Activated naive CD4-positive, alpha-beta T cell treated with anti-CD3 and anti-CD28 coated beads for 36 hours (primary cell): ENCODE measurements around the gene ZDHHC24. TPM values are rescaled to one million over a fixed set of nuclear protein-coding genes. Genes with fewer than 3 reads are reported as not detected.
A peak's percentile ranks its signal among the peaks of the same experiment; 100 is the strongest.

Experiments used
- CTCF ChIA-PET: fragments of 350-600 bp; sonication (Branson Sonifier 250); formaldehyde crosslinking; loops from one replicate; lab custom pipeline; 2021; ENCODE audit warnings: antibody characterized with exemption; lab: Charles Lee
- DNase-seq: peaks from one replicate; pipeline ENCODE4 v3.0.0-alpha.2; 2020
- H3K27ac Mint-ChIP-seq: one replicate; pipeline ENCODE4 v1.8.0; 2021; ENCODE audit warnings: mild to moderate bottlenecking, mixed read lengths
- H3K27me3 Mint-ChIP-seq: one replicate; pipeline ENCODE4 v1.8.0; 2021; ENCODE audit warnings: low read depth, mixed read lengths
- H3K36me3 Mint-ChIP-seq: one replicate; pipeline ENCODE4 v1.8.0; 2021; ENCODE audit warnings: low read depth, mixed read lengths
- H3K4me1 Mint-ChIP-seq: one replicate; pipeline ENCODE4 v1.8.0; 2021; ENCODE audit warnings: low read depth, mixed read lengths
- H3K4me3 Mint-ChIP-seq: one replicate; pipeline ENCODE4 v1.8.0; 2021; ENCODE audit warnings: mild to moderate bottlenecking, moderate library complexity, mixed read lengths
- H3K9me3 Mint-ChIP-seq: one replicate; pipeline ENCODE4 v1.8.0; 2021; ENCODE audit warnings: mixed read lengths
- intact Hi-C: fragments of 100-400 bp; cut with micrococcal nuclease; formaldehyde crosslinking; loops from one replicate; pipeline ENCODE4 v1.15.1; 2023
- total RNA-seq, 2 experiments: library from RNA; stranded (reverse); gene quantifications; one replicate each; pipeline ENCODE4 v1.2.3, GENCODE V29; 2021

ZDHHC24 gene
- total RNA-seq, 2 experiments from 2014 or later = 11.5 to 13.4 TPM

GRCh38 chr11:66488957-66489356 is 56.9 kb downstream of the ZDHHC24 start:
- H3K4me3 Mint-ChIP-seq = no peak overlapping the region
- DNase-seq = no peak
- no peak overlapping the region for H3K27ac Mint-ChIP-seq
- H3K27me3 Mint-ChIP-seq = no peaks in the 10 kb centered on the region
- peaks cover 17% of the 10 kb centered on the region for H3K36me3 Mint-ChIP-seq
- CTCF ChIA-PET = interaction anchor here (1.1 kb wide), 1 partner anchor 189 kb away, joined by 3 read pairs; no protein-coding TSS in a partner anchor
- intact Hi-C loops = no loop called here
- H3K4me1 Mint-ChIP-seq = no peaks in the 10 kb centered on the region
- no peaks in the 10 kb centered on the region for H3K9me3 Mint-ChIP-seq

DNA sequence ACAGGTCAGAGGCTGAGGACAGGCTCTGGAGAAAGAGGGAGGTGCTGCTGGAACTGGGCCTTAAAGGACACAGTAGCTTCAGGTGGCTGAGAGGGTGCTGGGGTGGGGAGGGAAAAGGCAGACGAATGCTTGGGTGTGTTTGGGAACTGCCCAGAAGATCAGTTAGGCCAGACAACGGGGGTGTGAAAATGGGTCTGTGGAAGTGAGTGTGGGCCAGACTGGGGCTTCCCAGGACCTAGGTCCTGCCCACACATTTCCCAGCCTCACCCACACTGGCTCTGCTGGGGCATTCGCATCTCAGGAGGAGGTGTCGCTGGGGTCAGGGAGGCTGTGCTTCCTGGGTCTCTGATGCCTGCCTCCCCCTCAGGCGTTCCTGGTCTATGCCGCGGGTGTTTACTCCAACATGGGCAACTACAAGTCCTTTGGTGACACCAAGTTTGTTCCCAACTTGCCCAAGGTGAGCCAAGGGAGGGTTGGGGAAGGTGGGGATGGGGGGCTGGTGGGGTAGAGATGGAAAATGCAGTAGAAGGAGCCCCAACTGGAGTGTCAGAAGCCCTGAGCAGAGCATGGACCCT is 61.0 kb downstream of the ZDHHC24 start:
- H3K4me1 Mint-ChIP-seq = peaks cover 16% of the 10 kb centered on the region
- CTCF ChIA-PET = no interaction called here
- peaks cover 10% of the 10 kb centered on the region for H3K36me3 Mint-ChIP-seq

DNA sequence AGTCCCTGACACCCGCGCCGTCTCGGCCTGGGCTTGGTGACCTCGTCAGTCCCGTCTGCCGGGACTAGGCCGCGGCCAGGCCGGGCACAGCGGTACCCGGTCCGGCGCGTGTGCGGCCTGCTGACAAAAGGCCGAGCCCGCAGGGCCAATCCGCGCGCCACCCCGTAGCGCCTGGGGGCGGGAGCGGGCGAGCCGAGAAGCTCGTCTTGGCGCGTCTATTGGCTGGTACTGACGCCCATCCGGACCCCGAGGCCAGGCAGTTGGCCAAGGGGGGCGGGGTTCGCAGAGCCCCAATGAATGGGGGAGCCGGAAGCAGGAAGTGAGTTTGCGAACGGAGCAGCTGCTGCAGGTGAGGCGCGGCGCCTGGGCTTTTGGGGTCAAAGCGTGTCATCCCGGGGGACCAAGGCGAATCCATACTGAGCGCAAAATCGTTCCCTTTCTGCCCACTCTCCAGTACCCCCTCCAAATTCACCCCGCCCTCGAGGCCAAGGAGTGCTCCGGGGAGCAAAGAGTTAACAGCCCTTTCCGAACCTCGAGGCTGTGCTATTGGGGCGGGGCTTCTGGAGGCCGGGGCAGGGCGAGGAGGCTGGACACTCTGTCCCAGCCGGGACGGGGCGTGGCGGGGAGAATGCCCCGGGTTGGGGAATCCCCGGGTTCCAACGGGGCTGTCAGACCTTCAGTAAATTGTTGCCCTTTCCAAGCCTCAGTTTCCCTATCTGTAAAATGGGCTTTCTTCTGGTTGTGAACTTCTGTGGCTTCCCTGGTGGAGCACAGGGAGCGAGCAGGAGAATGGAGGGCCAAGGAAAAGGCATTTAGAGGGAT is 65.5 kb downstream of the ZDHHC24 start, which contains the start of gene DPP3:
DPP3 (plus strand) TSS at position 318 of the 822 bp plus-strand sequence. CDS start 1,767 bp downstream, outside the sequence.
- CTCF ChIA-PET = interaction anchor here (0.5 to 1.6 kb wide), 8 partner anchors 11 to 542 kb away, joined by 3 to 6 read pairs (median 4); partner anchors contain the start of genes MRPL11 and NPAS4
- peak; percentile 97 for DNase-seq
- Mint-ChIP-seq H3K4me1 (peaks cover 25% of the 10 kb centered on the region), H3K36me3 (peaks cover 3% of the 10 kb centered on the region), H3K27me3 (no peaks in the 10 kb centered on the region), H3K4me3 (peak within 1 kb of the TSS; percentile 89), H3K27ac (peak within 1 kb of the TSS; percentile 84), H3K9me3 (no peaks in the 10 kb centered on the region)
- intact Hi-C loops = loop anchor here (1.0 to 2.0 kb wide), 6 partner anchors 14 to 478 kb away; partner anchors contain the start of genes PC, PELI3, RBM4 and YIF1A

More for the DNA sequence above, 61.0 kb downstream of the ZDHHC24 start:
- no peak for DNase-seq
- intact Hi-C loops = no loop called here
- H3K27ac Mint-ChIP-seq = no peak overlapping the region
- no peak overlapping the region for H3K4me3 Mint-ChIP-seq
- H3K27me3 Mint-ChIP-seq = no peaks in the 10 kb centered on the region
- no peaks in the 10 kb centered on the region for H3K9me3 Mint-ChIP-seq

- peak overlapping the region; percentile 89 for H3K4me3 Mint-ChIP-seq
- peaks cover 25% of the 10 kb centered on the region for H3K4me1 Mint-ChIP-seq
- no peaks in the 10 kb centered on the region for H3K9me3 Mint-ChIP-seq
- intact Hi-C loops = loop anchor here (1.0 to 2.0 kb wide), 7 partner anchors 13 to 479 kb away; partner anchors contain the start of genes PC, PELI3, RBM4 and YIF1A
- H3K36me3 Mint-ChIP-seq = peaks cover 3% of the 10 kb centered on the region
- no peaks in the 10 kb centered on the region for H3K27me3 Mint-ChIP-seq
- no peak for DNase-seq
- CTCF ChIA-PET = interaction anchor here (0.5 to 1.9 kb wide), 10 partner anchors 10 to 542 kb away, joined by 3 to 16 read pairs (median 5); partner anchors contain the start of genes MRPL11, NPAS4 and PELI3
- peak overlapping the region; percentile 71 for H3K27ac Mint-ChIP-seq
Observed at GRCh38 chr11:66479394-66480116, 66.3 kb downstream of the ZDHHC24 start.

DNA sequence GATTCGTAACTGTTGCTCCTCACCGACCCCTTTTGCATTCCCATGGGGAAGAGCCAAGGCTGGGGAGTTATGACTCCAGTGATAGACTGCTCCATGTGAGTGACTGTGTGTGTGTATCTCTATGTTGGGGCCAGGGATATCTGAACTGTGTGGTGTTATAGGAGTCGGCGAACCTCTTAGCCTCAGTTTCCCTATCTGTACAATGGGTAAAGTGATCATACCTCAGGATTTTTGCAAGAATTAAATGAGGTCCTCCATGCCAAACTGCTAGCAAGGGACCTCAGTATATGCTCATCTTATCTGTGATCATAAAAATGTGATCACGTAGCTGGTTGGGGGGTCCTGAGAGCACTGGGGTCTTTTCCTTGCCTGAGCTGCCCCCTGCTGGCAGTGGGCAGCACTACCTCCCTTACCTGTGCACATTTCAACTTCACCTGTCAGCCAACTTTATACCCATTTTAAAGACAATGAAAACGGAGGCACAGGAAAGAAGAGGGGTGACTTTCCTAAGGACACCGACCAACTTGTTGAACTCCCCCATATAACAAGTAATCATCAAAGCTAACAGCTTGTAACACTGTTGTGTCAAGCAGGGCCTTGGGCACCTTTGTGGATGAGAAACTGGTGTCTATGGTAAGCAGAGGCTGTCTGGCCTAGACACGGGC is 67.0 kb downstream of the ZDHHC24 start:
- H3K27me3 Mint-ChIP-seq = no peaks in the 10 kb centered on the region
- peaks cover 25% of the 10 kb centered on the region for H3K4me1 Mint-ChIP-seq
- DNase-seq = peak; percentile 42
- H3K4me3 Mint-ChIP-seq = peak overlapping the region; percentile 89
- peak overlapping the region; percentile 71 for H3K27ac Mint-ChIP-seq
- CTCF ChIA-PET = interaction anchor here (1.2 to 1.9 kb wide), 5 partner anchors 11 to 200 kb away, joined by 3 to 16 read pairs (median 6); partner anchors contain the start of genes MRPL11, NPAS4 and PELI3
- H3K36me3 Mint-ChIP-seq = peaks cover 3% of the 10 kb centered on the region
- intact Hi-C loops = loop anchor here (1.0 kb wide), 1 partner anchor 71 kb away; no protein-coding TSS in a partner anchor
- no peaks in the 10 kb centered on the region for H3K9me3 Mint-ChIP-seq

GRCh38 chr11:66477263-66478201 is 68.3 kb downstream of the ZDHHC24 start:
- Mint-ChIP-seq H3K36me3 (peaks cover 3% of the 10 kb centered on the region), H3K9me3 (no peaks in the 10 kb centered on the region), H3K4me1 (peaks cover 21% of the 10 kb centered on the region), H3K27ac (peak overlapping the region; percentile 51), H3K4me3 (no peak overlapping the region), H3K27me3 (no peaks in the 10 kb centered on the region)
- DNase-seq = no peak
- CTCF ChIA-PET = interaction anchor here (0.6 to 1.9 kb wide), 2 partner anchors 10 to 106 kb away, joined by 4 to 16 read pairs; partner anchors contain the start of gene PELI3
- intact Hi-C loops = no loop called here

GRCh38 chr11:66476841-66477251 is 69.0 kb downstream of the ZDHHC24 start:
- H3K4me3 Mint-ChIP-seq = no peak overlapping the region

DNA sequence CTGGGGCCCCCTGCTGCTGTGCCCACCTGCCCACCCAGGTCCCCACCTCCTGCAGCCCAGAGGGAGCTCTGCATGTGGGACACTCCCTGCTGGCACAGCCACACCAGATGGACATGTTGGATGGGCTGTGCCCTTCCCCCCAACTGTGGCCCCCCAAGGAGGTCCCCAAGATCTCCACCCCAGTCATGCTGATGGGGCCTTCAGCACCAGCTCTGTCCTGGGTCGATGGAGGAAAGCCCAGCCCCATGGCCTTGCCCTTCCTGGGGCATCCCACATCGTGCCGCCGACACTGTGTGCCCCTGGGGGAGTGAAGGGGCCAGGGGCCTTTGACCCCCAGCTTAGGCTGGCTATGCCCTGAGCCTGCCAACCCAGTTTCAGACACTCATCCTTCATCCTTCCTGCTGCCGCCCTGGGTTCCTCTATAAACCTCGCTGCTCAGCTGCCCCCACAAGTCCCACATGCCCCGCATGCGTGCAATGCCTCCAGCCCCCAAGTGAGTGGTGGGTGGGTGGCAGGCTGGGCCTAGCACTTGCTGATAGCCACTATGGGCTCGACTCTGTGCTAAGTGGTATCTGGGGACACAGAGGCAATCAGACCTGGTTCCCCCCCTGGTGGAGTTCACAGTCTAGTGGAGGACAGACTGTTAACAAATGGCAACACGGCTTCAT is 69.5 kb downstream of the ZDHHC24 start:
- no peaks in the 10 kb centered on the region for H3K36me3 Mint-ChIP-seq
- CTCF ChIA-PET = no interaction called here
- peaks cover 15% of the 10 kb centered on the region for H3K4me1 Mint-ChIP-seq
- no peaks in the 10 kb centered on the region for H3K9me3 Mint-ChIP-seq
- intact Hi-C loops = no loop called here
- no peaks in the 10 kb centered on the region for H3K27me3 Mint-ChIP-seq
- no peak overlapping the region for H3K27ac Mint-ChIP-seq
- DNase-seq = no peak
- no peak overlapping the region for H3K4me3 Mint-ChIP-seq

More at GRCh38 chr11:66476841-66477251, 69.0 kb downstream of the ZDHHC24 start:
- intact Hi-C loops = no loop called here
- Mint-ChIP-seq H3K36me3 (no peaks in the 10 kb centered on the region), H3K27me3 (no peaks in the 10 kb centered on the region), H3K9me3 (no peaks in the 10 kb centered on the region), H3K4me1 (peaks cover 17% of the 10 kb centered on the region), H3K27ac (no peak overlapping the region)
- DNase-seq = no peak
- CTCF ChIA-PET = no interaction called here

DNA sequence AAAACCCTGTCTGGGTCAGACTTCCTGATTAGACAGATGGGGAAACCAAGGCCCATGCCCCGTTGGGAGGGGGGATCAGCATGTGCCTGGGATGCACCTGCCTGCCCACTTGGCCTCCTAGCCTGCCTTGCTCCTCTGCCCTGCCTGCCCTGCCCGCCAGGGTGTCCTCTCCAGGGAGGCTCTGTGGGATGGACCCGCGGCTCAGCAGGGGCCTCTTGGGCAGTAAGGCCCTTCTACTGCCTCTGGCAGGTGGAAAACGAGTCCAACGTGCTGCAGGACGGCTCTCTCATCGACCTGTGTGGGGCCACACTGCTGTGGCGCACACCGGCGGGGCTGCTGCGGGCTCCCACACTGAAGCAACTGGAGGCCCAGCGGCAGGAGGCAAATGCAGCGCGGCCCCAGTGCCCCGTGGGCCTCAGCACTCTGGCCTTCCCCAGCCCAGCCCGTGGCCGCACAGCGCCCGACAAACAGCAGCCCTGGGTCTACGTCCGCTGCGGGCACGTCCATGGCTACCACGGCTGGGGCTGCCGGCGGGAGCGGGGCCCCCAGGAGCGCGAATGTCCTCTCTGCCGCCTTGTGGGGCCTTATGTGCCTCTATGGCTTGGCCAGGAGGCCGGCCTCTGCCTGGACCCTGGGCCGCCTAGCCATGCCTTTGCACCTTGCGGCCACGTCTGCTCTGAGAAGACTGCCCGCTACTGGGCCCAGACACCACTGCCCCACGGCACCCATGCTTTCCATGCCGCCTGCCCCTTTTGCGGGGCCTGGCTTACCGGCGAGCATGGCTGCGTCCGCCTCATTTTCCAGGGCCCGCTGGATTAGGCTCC is 70.3 kb downstream of the ZDHHC24 start:
- DNase-seq = no peak
- Mint-ChIP-seq H3K9me3 (no peaks in the 10 kb centered on the region), H3K27me3 (no peaks in the 10 kb centered on the region), H3K36me3 (no peaks in the 10 kb centered on the region), H3K27ac (no peak overlapping the region), H3K4me1 (peaks cover 9% of the 10 kb centered on the region), H3K4me3 (no peak overlapping the region)
- intact Hi-C loops = no loop called here
- CTCF ChIA-PET = no interaction called here
